Sigmoid colon (tissue), 4 donors: ENCODE results near the gene MAGEB3.

Experiments
- EP300 ChIP-seq, 4 donors: sonication (generic); formaldehyde crosslinking; IDR thresholded peaks; one replicate each; pipeline ENCODE4 v1.6.1; 2017; ENCODE audit warnings: antibody characterized with exemption in 4 of 4
- POLR2AphosphoS5 ChIP-seq, 4 donors: sonication (generic); formaldehyde crosslinking; IDR thresholded peaks; one replicate each; pipeline ENCODE4 v1.6.1; 2017; ENCODE audit warnings: antibody characterized with exemption in 4 of 4
- TF ChIP-seq, protein P1 (sequence below), 4 experiments: fragments of 450-650 bp in 3 of 4; fragments of 200-600 bp in 1 of 4; IDR thresholded peaks; one replicate each; pipeline ENCODE4 v1.5.1; 2016 to 2019; ENCODE audit warnings: antibody characterized with exemption in 4 of 4, mild to moderate bottlenecking in 3 of 4, moderate library complexity in 2 of 4

DNA sequence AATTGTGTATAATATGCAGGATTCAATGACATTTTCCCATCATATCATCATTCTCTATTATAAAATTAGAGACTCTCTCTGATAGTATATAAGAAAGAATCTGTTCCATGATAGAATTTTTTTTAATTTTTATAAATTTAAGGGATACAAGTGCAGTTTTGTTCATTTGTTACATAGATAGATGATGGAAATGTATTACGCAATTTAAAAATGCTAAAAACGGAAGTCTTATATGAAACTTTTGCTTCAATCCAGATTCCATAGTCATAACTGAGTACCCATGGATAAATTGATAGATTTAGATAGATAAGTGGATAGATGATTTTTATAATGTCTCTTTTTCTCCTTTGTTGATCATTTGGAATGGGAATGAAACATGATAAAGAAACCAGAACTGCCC lies 40.0 kb upstream of the MAGEB3 start:
- TF ChIP-seq, protein P1, sequence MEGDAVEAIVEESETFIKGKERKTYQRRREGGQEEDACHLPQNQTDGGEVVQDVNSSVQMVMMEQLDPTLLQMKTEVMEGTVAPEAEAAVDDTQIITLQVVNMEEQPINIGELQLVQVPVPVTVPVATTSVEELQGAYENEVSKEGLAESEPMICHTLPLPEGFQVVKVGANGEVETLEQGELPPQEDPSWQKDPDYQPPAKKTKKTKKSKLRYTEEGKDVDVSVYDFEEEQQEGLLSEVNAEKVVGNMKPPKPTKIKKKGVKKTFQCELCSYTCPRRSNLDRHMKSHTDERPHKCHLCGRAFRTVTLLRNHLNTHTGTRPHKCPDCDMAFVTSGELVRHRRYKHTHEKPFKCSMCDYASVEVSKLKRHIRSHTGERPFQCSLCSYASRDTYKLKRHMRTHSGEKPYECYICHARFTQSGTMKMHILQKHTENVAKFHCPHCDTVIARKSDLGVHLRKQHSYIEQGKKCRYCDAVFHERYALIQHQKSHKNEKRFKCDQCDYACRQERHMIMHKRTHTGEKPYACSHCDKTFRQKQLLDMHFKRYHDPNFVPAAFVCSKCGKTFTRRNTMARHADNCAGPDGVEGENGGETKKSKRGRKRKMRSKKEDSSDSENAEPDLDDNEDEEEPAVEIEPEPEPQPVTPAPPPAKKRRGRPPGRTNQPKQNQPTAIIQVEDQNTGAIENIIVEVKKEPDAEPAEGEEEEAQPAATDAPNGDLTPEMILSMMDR (IDR thresholded peaks at IDR 0.05) = no peak
- TF ChIP-seq POLR2AphosphoS5 (IDR thresholded peaks at IDR 0.05) = no peak
- TF ChIP-seq EP300 (IDR thresholded peaks at IDR 0.05) = no peak
